ENCODE results near the gene NRXN2. TPM values are rescaled to one million over a fixed set of nuclear protein-coding genes. Genes with fewer than 3 reads are reported as not detected.
A peak's percentile ranks its signal among the peaks of the same experiment; 100 is the strongest.

The NRXN2 gene
- total and polyA plus RNA-seq, 11 donors: 0.42 to 5.5 (median 0.92) TPM; not detected in 1

- WGBS, 4 donors: 83 to 96% (median 92%) methylated on average over 8 of the region's 8 CpGs
- H3K4me3 ChIP-seq: no peak overlapping the region
- H3K9me3 ChIP-seq: no peaks in the 10 kb centered on the region
- H3K27ac ChIP-seq: no peak overlapping the region
- no peaks in the 10 kb centered on the region for H3K36me3 ChIP-seq
- no peak for DNase-seq
- TF ChIP-seq POLR2A (IDR thresholded peaks at IDR 0.05) (no peak), CTCF (IDR thresholded peaks at IDR 0.05) (no peak)
- no peak for ATAC-seq
- peaks cover 0 to 5% (median 0%) of the 10 kb centered on the region in 9 donors for H3K27me3 ChIP-seq
- intact Hi-C loops (cut with DNase I): no loop called here
- peaks cover 0 to 1% (median 0%) of the 10 kb centered on the region in 12 donors for H3K4me1 ChIP-seq
Observed at GRCh38 chr11:64572143-64572542, 150.9 kb downstream of the NRXN2 start.

GRCh38 chr11:64571410-64572091 is 151.4 kb downstream of the NRXN2 start:
- Histone ChIP-seq H3K36me3 (no peaks in the 10 kb centered on the region), H3K9me3 (no peaks in the 10 kb centered on the region), H3K27me3 (peaks cover 0 to 5% (median 0%) of the 10 kb centered on the region in 9 donors), H3K4me1 (peaks cover 0 to 7% (median 0%) of the 10 kb centered on the region in 12 donors), H3K27ac (no peak overlapping the region), H3K4me3 (no peak overlapping the region)
- TF ChIP-seq CTCF (IDR thresholded peaks at IDR 0.05): no peak
- no peak for TF ChIP-seq POLR2A (IDR thresholded peaks at IDR 0.05)
- DNase-seq (peak in 1 of 5 donors; percentile 10), ATAC-seq (no peak)
- intact Hi-C loops (cut with DNase I): no loop called here
- 60 to 67% (median 64%) methylated on average over 18 to 22 of the region's 22 CpGs for WGBS, 4 donors

GRCh38 chr11:64571050-64571409 is 152.0 kb downstream of the NRXN2 start:
- ATAC-seq (no peak), DNase-seq (peak in 1 of 5 donors; percentile 8)
- H3K4me3 ChIP-seq: no peak overlapping the region
- no peaks in the 10 kb centered on the region for H3K36me3 ChIP-seq
- intact Hi-C loops (cut with DNase I): no loop called here
- no peak for TF ChIP-seq POLR2A (IDR thresholded peaks at IDR 0.05)
- no peak for TF ChIP-seq CTCF (IDR thresholded peaks at IDR 0.05)
- 85 to 95% (median 91%) methylated on average over 7 to 11 of the region's 11 CpGs for WGBS, 4 donors
- H3K27me3 ChIP-seq: peaks cover 0 to 5% (median 0%) of the 10 kb centered on the region in 9 donors
- H3K27ac ChIP-seq: no peak overlapping the region
- H3K9me3 ChIP-seq: no peaks in the 10 kb centered on the region
- peaks cover 0 to 12% (median 0%) of the 10 kb centered on the region in 12 donors for H3K4me1 ChIP-seq

- DNase-seq (no peak), ATAC-seq (no peak)
Observed at GRCh38 chr11:64570341-64570740, 152.7 kb downstream of the NRXN2 start.

More at GRCh38 chr11:64570341-64570740, 152.7 kb downstream of the NRXN2 start:
- Histone ChIP-seq H3K4me1 (peaks cover 0 to 14% (median 0%) of the 10 kb centered on the region in 12 donors), H3K4me3 (no peak overlapping the region), H3K27me3 (peaks cover 0 to 5% (median 0%) of the 10 kb centered on the region in 9 donors), H3K36me3 (no peaks in the 10 kb centered on the region), H3K27ac (no peak overlapping the region), H3K9me3 (no peaks in the 10 kb centered on the region)
- 83 to 92% (median 88%) methylated on average over 3 of the region's 3 CpGs for WGBS, 4 donors
- TF ChIP-seq POLR2A (IDR thresholded peaks at IDR 0.05) (no peak), CTCF (IDR thresholded peaks at IDR 0.05) (no peak)
- intact Hi-C loops (cut with DNase I): no loop called here

Measured in heart left ventricle (tissue), 16 donors.